ENCODE measurements around the gene SDK1. TPM values are rescaled to one million over a fixed set of nuclear protein-coding genes. Genes with fewer than 3 reads are reported as not detected.

Gene SDK1
- total and polyA plus RNA-seq, 2 experiments from 2014 or later: 2.1 to 10.0 TPM

DNA sequence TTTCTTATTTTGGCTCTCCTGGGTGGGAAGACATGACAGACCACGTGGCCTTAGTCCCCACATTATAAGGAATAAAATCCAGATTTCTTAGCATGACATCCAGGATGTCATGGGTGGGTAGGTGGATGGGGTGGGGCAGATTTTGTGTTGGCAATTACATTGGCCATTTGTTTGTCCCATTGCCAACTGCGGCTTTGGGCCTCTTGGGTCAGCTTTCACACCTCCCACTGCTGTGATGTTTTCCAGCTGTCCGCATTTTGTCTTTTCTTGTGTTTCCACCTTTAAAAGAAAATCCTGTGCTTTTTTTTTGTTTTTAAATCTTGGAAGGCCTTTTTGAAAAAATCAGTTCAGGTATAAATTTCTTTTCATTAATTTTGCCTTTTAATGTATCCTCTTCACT, 237.0 kb downstream of the SDK1 start (continued):
- TF ChIP-seq, protein P1, sequence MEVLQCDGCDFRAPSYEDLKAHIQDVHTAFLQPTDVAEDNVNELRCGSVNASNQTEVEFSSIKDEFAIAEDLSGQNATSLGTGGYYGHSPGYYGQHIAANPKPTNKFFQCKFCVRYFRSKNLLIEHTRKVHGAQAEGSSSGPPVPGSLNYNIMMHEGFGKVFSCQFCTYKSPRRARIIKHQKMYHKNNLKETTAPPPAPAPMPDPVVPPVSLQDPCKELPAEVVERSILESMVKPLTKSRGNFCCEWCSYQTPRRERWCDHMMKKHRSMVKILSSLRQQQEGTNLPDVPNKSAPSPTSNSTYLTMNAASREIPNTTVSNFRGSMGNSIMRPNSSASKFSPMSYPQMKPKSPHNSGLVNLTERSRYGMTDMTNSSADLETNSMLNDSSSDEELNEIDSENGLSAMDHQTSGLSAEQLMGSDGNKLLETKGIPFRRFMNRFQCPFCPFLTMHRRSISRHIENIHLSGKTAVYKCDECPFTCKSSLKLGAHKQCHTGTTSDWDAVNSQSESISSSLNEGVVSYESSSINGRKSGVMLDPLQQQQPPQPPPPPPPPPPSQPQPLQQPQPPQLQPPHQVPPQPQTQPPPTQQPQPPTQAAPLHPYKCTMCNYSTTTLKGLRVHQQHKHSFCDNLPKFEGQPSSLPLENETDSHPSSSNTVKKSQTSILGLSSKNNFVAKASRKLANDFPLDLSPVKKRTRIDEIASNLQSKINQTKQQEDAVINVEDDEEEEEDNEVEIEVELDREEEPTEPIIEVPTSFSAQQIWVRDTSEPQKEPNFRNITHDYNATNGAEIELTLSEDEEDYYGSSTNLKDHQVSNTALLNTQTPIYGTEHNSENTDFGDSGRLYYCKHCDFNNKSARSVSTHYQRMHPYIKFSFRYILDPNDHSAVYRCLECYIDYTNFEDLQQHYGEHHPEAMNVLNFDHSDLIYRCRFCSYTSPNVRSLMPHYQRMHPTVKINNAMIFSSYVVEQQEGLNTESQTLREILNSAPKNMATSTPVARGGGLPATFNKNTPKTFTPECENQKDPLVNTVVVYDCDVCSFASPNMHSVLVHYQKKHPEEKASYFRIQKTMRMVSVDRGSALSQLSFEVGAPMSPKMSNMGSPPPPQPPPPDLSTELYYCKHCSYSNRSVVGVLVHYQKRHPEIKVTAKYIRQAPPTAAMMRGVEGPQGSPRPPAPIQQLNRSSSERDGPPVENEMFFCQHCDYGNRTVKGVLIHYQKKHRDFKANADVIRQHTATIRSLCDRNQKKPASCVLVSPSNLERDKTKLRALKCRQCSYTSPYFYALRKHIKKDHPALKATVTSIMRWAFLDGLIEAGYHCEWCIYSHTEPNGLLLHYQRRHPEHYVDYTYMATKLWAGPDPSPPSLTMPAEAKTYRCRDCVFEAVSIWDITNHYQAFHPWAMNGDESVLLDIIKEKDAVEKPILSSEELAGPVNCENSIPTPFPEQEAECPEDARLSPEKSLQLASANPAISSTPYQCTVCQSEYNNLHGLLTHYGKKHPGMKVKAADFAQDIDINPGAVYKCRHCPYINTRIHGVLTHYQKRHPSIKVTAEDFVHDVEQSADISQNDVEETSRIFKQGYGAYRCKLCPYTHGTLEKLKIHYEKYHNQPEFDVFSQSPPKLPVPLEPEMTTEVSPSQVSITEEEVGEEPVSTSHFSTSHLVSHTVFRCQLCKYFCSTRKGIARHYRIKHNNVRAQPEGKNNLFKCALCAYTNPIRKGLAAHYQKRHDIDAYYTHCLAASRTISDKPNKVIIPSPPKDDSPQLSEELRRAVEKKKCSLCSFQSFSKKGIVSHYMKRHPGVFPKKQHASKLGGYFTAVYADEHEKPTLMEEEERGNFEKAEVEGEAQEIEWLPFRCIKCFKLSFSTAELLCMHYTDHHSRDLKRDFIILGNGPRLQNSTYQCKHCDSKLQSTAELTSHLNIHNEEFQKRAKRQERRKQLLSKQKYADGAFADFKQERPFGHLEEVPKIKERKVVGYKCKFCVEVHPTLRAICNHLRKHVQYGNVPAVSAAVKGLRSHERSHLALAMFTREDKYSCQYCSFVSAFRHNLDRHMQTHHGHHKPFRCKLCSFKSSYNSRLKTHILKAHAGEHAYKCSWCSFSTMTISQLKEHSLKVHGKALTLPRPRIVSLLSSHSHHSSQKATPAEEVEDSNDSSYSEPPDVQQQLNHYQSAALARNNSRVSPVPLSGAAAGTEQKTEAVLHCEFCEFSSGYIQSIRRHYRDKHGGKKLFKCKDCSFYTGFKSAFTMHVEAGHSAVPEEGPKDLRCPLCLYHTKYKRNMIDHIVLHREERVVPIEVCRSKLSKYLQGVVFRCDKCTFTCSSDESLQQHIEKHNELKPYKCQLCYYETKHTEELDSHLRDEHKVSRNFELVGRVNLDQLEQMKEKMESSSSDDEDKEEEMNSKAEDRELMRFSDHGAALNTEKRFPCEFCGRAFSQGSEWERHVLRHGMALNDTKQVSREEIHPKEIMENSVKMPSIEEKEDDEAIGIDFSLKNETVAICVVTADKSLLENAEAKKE (CRISPR knock-in tag; IDR thresholded peaks at IDR 0.05): no peak

DNA sequence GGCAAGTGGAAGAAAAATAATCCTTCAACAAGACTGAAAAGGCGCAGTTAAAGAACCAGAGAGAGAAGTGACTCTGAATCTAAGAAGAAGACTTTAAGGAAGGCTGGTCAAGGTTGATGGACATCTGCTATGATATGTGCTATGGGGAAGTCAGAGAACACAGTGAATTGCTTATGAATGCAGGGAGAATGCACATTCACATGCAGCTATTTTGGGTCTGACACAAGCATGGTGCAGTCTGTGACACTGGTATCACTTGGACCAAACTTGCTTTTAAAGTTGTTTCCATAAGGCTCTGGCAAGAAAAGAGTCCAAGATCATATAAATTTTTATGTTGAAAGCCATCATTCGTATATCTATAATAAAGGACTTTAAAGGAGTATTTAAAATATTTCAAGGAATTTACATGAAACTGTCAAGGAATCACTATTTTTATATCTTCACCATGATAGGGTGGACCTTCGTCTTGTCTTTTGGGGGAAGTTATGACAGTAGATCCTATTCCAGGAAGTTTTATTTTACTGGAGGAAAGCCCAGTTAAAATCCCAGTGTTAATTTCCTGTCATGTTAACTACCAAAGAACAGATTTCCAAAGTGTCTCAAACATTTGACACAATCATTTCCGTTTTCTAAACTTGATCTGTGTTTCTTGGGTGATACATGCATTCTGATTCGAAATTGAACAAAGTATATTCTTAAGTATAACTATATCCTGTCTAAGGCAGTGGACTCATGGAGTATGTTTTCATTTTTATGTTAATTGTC, 239.6 kb downstream of the SDK1 start:
- Histone ChIP-seq H3K4me1 (ENCODE audit: insufficient read depth) (no peaks in the 10 kb centered on the region; the same call in 1 of the 2 replicates), H3F3A (replicated peaks; ENCODE audit: low read depth) (no peaks in the 10 kb centered on the region), H3K27me3 (ENCODE audit: insufficient read depth) (no peaks in the 10 kb centered on the region), H3K4me2 (no peak overlapping the region), H3K36me3 (ENCODE audit: insufficient read depth) (no peaks in the 10 kb centered on the region), H4K20me1 (replicated peaks; ENCODE audit: insufficient read depth) (no peaks in the 10 kb centered on the region), H2AFZ (no peak overlapping the region), H3K79me2 (replicated peaks; ENCODE audit: insufficient read depth) (no peaks in the 10 kb centered on the region), H3K4me3 (no peak overlapping the region), H3K9me2 (ENCODE audit: insufficient read depth) (no peaks in the 10 kb centered on the region), H3K27ac (ENCODE audit: low read depth) (0 out of 2 replicates have a peak overlapping the region, but pooled peaks have one; percentile 2)
- Mint-ChIP-seq H3K4me3 (no peak overlapping the region), H3K36me3 (ENCODE audit: low read depth) (no peaks in the 10 kb centered on the region), H3K9me3 (no peaks in the 10 kb centered on the region), H3K27ac (0 out of 2 replicates have a peak overlapping the region, but pooled peaks have one; percentile 36), H3K4me1 (peaks cover 4% of the 10 kb centered on the region; the same call in 1 of the 3 replicates), H3K27me3 (ENCODE audit: insufficient read depth, low read depth, poor library complexity) (no peaks in the 10 kb centered on the region)
- no peak for ATAC-seq
- no peak for DNase-seq (ENCODE audit: low spot score)
- no peak for TF ChIP-seq STAT1 (IDR thresholded peaks at IDR 0.05; ENCODE audit: unreplicated experiment)
- no peak for TF ChIP-seq ZNF331 (CRISPR knock-in tag; IDR thresholded peaks at IDR 0.05; ENCODE audit: low read depth)
- TF ChIP-seq, protein P1 (CRISPR knock-in tag; IDR thresholded peaks at IDR 0.05): no peak
- TF ChIP-seq CREB1 (CRISPR knock-in tag; IDR thresholded peaks at IDR 0.05; ENCODE audit: low read depth): no peak
- TF ChIP-seq, protein P2, sequence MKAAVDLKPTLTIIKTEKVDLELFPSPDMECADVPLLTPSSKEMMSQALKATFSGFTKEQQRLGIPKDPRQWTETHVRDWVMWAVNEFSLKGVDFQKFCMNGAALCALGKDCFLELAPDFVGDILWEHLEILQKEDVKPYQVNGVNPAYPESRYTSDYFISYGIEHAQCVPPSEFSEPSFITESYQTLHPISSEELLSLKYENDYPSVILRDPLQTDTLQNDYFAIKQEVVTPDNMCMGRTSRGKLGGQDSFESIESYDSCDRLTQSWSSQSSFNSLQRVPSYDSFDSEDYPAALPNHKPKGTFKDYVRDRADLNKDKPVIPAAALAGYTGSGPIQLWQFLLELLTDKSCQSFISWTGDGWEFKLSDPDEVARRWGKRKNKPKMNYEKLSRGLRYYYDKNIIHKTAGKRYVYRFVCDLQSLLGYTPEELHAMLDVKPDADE (IDR thresholded peaks at IDR 0.05): no peak
- TF ChIP-seq POLR2AphosphoS5 (IDR thresholded peaks at IDR 0.05; ENCODE audit: low read depth): no peak

All from GM23338 (cell line).